GM10266 (cell line): ENCODE measurements around the gene ELOVL7.

Experiments used
- DNase-seq: peaks from one replicate; pipeline ENCODE4 v3.0.0; 2012; ENCODE audit errors: extremely low spot score
- TF ChIP-seq, protein P1 (sequence below): IDR thresholded peaks from 2 replicates; pipeline ENCODE4 v1.5.1; 2012; ENCODE audit warnings: mild to moderate bottlenecking, low read depth; ENCODE audit not compliant: control insufficient read depth, insufficient read depth; ENCODE audit errors: missing control alignments

ELOVL7 gene

DNA sequence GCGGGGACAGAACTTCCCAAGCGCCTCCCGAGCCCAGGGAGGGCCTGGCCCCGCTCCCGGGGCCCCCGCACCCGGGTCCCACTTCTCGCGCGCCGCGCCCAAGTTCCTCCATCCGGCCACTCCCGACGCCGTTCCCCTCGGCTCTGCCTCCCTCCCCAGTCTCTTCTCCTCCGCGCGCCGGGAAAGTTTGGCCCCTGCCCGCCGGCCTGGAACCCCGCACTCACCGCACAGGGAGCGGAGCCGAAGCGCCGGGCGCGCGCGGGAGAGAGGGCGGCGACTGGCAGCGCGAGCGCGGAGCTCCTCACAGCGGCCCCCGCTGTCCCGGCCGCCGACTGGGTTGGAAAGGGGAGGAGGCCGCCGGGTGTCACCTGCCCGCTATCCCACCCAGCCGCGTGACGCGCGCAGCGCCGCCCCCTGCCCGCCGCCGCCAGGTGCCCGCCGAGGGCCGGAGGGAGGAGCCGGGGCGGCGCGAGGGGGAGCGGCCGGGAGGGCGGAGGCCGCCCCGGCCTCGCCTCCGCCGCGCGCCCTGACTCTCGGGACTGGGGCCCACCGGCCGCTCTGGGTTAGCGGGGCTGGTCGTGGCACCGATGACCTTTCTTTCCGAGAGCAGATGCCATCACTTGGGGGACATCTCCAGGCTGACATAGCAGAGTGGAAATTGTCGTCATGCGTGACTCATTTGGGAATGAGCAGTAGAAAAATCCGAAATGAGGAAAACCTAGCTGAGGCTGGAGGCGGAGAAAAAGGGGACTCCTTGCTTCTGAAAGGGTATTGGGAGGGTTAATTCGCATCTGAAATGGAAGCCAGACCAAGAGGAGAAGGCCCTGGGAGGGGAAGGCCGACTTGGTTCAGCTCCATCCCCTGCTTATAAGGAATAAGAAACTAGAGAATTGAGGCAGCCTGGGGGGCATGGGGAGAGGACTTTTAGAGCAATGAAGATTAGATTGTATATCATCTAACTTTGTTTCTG is at the start of gene ELOVL7:
Gene ELOVL7, minus strand, starts transcription at position 334 of the 970 bp plus-strand sequence. CDS start 56,872 bp downstream, outside the sequence.
- TF ChIP-seq, protein P1, sequence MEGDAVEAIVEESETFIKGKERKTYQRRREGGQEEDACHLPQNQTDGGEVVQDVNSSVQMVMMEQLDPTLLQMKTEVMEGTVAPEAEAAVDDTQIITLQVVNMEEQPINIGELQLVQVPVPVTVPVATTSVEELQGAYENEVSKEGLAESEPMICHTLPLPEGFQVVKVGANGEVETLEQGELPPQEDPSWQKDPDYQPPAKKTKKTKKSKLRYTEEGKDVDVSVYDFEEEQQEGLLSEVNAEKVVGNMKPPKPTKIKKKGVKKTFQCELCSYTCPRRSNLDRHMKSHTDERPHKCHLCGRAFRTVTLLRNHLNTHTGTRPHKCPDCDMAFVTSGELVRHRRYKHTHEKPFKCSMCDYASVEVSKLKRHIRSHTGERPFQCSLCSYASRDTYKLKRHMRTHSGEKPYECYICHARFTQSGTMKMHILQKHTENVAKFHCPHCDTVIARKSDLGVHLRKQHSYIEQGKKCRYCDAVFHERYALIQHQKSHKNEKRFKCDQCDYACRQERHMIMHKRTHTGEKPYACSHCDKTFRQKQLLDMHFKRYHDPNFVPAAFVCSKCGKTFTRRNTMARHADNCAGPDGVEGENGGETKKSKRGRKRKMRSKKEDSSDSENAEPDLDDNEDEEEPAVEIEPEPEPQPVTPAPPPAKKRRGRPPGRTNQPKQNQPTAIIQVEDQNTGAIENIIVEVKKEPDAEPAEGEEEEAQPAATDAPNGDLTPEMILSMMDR: peak; percentile 61
- DNase-seq: peak; percentile 83

- TF ChIP-seq, protein P1: no peak
- no peak for DNase-seq
These were observed 49.5 kb upstream of the ELOVL7 start for GRCh38 chr5:60893521-60893920.

DNA sequence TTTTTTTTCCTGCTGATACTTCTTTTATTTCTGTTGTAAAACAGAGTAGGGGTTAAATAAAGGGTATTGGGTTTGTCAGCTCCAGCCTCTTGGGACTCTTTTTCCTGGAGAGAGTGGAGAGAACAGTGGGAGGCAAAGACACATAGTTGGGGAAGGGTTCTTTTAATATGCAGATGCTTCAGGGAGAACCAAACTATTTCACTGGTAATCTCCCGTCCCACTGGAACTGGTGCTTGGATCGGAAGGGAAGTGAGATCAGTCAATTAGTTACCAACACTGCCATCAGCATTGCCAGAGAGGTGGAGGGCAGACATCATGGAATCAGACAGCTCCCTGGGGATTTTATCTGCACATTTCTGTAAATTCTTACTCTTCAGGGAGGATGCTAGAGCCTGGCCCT is 47.6 kb upstream of the ELOVL7 start:
- no peak for DNase-seq
- TF ChIP-seq, protein P1: no peak

GRCh38 chr5:60888359-60889061 is 44.4 kb upstream of the ELOVL7 start:
- TF ChIP-seq, protein P1: no peak
- no peak for DNase-seq

DNA sequence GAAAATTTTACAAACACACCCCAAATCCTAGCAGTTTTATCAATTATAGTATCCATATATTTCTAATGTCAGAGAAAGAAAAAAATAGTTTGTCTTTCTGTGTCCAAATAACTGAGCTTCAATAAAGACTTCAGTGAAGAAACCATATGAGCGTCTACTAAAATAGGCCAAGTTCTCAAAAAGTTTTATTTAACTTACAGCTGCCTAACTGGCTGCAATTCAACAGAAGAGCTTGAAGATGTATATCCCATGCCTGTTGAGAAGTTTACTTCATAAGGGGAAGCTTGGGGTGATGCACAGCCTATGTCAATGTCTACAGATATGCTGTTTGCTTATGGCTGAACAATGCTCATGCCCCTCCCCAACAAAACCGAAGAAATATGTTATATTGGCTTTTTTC is 43.7 kb upstream of the ELOVL7 start:
- TF ChIP-seq, protein P1: no peak
- DNase-seq: no peak

DNA sequence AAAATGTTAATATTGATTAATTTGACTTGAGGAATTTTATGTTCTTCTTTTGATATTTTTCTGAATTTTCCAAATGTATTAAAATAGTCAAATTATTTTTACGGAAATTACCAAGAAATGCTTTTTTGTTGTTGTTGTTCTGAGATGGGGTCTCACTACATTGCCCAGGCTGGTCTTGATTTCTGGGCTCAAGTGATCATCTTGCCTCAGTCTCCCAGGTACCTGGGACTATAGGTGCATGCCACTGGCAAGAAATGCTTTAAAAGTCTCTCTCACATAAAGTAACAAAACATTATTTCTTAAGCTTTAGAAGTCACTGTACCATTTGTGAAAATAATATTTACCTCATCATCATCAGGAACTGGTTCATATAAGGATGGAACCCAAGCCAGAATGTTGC is 43.0 kb upstream of the ELOVL7 start:
- TF ChIP-seq, protein P1: no peak

More for the DNA sequence above, 43.0 kb upstream of the ELOVL7 start:
- DNase-seq: no peak
